Uterus (tissue), 2 donors: ENCODE measurements around the gene BTF3L4.

Source experiments
- CTCF ChIP-seq, 4 experiments: fragments of 200-600 bp in 2 of 4; fragments of 450-650 bp in 2 of 4; sonication (generic) in 2 of 4; IDR thresholded peaks; one replicate each; pipeline ENCODE4 v1.5.1; 2016 to 2019; ENCODE audit warnings: antibody characterized with exemption in 4 of 4, mild to moderate bottlenecking in 2 of 4, moderate library complexity in 1 of 4
- POLR2A ChIP-seq, 2 donors: fragments of 450-650 bp; IDR thresholded peaks; one replicate each; pipeline ENCODE4 v1.6.1; 2016; ENCODE audit warnings: antibody characterized with exemption in 2 of 2, mild to moderate bottlenecking in 1 of 2, moderate library complexity in 1 of 2

GRCh38 chr1:52119301-52120079 lies 63.4 kb downstream of the BTF3L4 start:
- TF ChIP-seq CTCF (IDR thresholded peaks at IDR 0.05) (no peak), POLR2A (IDR thresholded peaks at IDR 0.05) (no peak)
